HT-29 (cell line): ENCODE results near the gene TNRC6A. TPM values are rescaled to one million over a fixed set of nuclear protein-coding genes. Genes with fewer than 3 reads are reported as not detected.

Source experiments
- DNase-seq: peaks from one replicate; pipeline ENCODE4 v3.0.0-alpha.2; 2015; ENCODE audit warnings: low spot score
- total RNA-seq: library from RNA; depleted of rRNA; stranded (reverse); fragments of >200 nt; shearing (Covaris generic); gene quantifications from 2 replicates; pipeline ENCODE4 v1.2.3, GENCODE V29; 2014; rRNA removed

The TNRC6A gene
- total RNA-seq, 1 experiment from 2014 or later, result 11.6 TPM

GRCh38 chr16:24875466-24875865 is 146.0 kb downstream of the TNRC6A start:
- no peak for DNase-seq

Other genes with a start within 250 kb of the TNRC6A start
- gene RBBP6, start 190.1 kb upstream of the TNRC6A start, total RNA-seq, result 16.4 and 23.6 TPM in 2 replicates
- 0.08 and 0.91 TPM in 2 replicates for gene SLC5A11, start 116.3 kb downstream of the TNRC6A start, total RNA-seq